ENCODE measurements around the gene PDHX.

PDHX gene

GRCh38 chr11:34890812-34891211 is 25.6 kb upstream of the PDHX start:
- TF ChIP-seq TAF1 (IDR thresholded peaks at IDR 0.05; ENCODE audit: borderline replicate concordance, insufficient read depth, low read length), result no peak
- TF ChIP-seq FOXP2 (optimal IDR thresholded peaks at IDR 0.05; ENCODE audit: borderline replicate concordance, extremely low read depth, extremely low read length, insufficient read depth), result no peak
- no peak for TF ChIP-seq SIN3A (IDR thresholded peaks at IDR 0.05; ENCODE audit: borderline replicate concordance, insufficient read depth, low read length)
- TF ChIP-seq, protein P1, sequence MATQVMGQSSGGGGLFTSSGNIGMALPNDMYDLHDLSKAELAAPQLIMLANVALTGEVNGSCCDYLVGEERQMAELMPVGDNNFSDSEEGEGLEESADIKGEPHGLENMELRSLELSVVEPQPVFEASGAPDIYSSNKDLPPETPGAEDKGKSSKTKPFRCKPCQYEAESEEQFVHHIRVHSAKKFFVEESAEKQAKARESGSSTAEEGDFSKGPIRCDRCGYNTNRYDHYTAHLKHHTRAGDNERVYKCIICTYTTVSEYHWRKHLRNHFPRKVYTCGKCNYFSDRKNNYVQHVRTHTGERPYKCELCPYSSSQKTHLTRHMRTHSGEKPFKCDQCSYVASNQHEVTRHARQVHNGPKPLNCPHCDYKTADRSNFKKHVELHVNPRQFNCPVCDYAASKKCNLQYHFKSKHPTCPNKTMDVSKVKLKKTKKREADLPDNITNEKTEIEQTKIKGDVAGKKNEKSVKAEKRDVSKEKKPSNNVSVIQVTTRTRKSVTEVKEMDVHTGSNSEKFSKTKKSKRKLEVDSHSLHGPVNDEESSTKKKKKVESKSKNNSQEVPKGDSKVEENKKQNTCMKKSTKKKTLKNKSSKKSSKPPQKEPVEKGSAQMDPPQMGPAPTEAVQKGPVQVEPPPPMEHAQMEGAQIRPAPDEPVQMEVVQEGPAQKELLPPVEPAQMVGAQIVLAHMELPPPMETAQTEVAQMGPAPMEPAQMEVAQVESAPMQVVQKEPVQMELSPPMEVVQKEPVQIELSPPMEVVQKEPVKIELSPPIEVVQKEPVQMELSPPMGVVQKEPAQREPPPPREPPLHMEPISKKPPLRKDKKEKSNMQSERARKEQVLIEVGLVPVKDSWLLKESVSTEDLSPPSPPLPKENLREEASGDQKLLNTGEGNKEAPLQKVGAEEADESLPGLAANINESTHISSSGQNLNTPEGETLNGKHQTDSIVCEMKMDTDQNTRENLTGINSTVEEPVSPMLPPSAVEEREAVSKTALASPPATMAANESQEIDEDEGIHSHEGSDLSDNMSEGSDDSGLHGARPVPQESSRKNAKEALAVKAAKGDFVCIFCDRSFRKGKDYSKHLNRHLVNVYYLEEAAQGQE (IDR thresholded peaks at IDR 0.05; ENCODE audit: insufficient read depth in 1 of 2, low read depth in 2 of 2, low read length in 2 of 2), result no peak
- TF ChIP-seq POLR2AphosphoS5 (IDR thresholded peaks at IDR 0.05; ENCODE audit: low read depth, low read length), result no peak

GRCh38 chr11:34891611-34892010 is 24.8 kb upstream of the PDHX start:
- TF ChIP-seq FOXP2 (optimal IDR thresholded peaks at IDR 0.05; ENCODE audit: borderline replicate concordance, extremely low read depth, extremely low read length, insufficient read depth) (no peak), TAF1 (IDR thresholded peaks at IDR 0.05; ENCODE audit: borderline replicate concordance, insufficient read depth, low read length) (no peak), POLR2AphosphoS5 (IDR thresholded peaks at IDR 0.05; ENCODE audit: low read depth, low read length) (no peak), SIN3A (IDR thresholded peaks at IDR 0.05; ENCODE audit: borderline replicate concordance, insufficient read depth, low read length) (no peak)
- TF ChIP-seq, protein P1 (IDR thresholded peaks at IDR 0.05; ENCODE audit: insufficient read depth in 1 of 2, low read depth in 2 of 2, low read length in 2 of 2), result no peak

DNA sequence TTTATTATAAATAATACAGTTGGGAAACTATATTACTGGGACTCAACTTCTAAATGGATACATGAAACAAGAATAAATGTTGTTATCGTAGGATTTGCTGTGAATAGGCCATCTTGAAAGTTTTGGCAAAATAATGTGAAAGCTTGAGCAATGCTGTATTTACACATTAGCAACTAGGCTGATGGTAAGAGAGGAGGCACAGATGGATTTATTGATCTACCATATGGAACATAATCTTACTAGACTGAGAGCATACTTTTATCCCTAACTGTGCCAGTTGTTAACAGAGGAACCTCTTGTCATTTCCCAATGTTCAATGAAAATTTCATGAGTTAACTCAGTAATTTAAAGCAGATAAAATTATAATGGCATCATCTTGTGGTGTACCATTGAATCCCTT is 23.0 kb upstream of the PDHX start:
- TF ChIP-seq FOXP2 (optimal IDR thresholded peaks at IDR 0.05; ENCODE audit: borderline replicate concordance, extremely low read depth, extremely low read length, insufficient read depth) (no peak), TAF1 (IDR thresholded peaks at IDR 0.05; ENCODE audit: borderline replicate concordance, insufficient read depth, low read length) (no peak), SIN3A (IDR thresholded peaks at IDR 0.05; ENCODE audit: borderline replicate concordance, insufficient read depth, low read length) (no peak), POLR2AphosphoS5 (IDR thresholded peaks at IDR 0.05; ENCODE audit: low read depth, low read length) (no peak)
- TF ChIP-seq, protein P1 (IDR thresholded peaks at IDR 0.05; ENCODE audit: insufficient read depth in 1 of 2, low read depth in 2 of 2, low read length in 2 of 2), result no peak

- TF ChIP-seq FOXP2 (optimal IDR thresholded peaks at IDR 0.05; ENCODE audit: borderline replicate concordance, extremely low read depth, extremely low read length, insufficient read depth) (no peak), TAF1 (IDR thresholded peaks at IDR 0.05; ENCODE audit: borderline replicate concordance, insufficient read depth, low read length) (no peak), SIN3A (IDR thresholded peaks at IDR 0.05; ENCODE audit: borderline replicate concordance, insufficient read depth, low read length) (no peak), POLR2AphosphoS5 (IDR thresholded peaks at IDR 0.05; ENCODE audit: low read depth, low read length) (no peak)
- TF ChIP-seq, protein P1 (IDR thresholded peaks at IDR 0.05; ENCODE audit: insufficient read depth in 1 of 2, low read depth in 2 of 2, low read length in 2 of 2), result no peak
Measured at GRCh38 chr11:34897171-34897870, 19.1 kb upstream of the PDHX start.
